ENCODE data around the gene STK32A.

Gene STK32A

GRCh38 chr5:147415651-147416050, 180.8 kb downstream of the STK32A start:
- H3K36me3 ChIP-seq (ENCODE audit: insufficient read depth, low read length), result no peaks in the 10 kb centered on the region
- no peaks in the 10 kb centered on the region for H3K4me1 ChIP-seq (ENCODE audit: insufficient read depth, low read length)
- H3K27ac ChIP-seq (ENCODE audit: low read length), result no peak overlapping the region
- H4K20me1 ChIP-seq (ENCODE audit: insufficient read depth, low read length), result no peaks in the 10 kb centered on the region
- H3K4me2 ChIP-seq (ENCODE audit: insufficient read depth, low read length), result no peak overlapping the region
- H3K9me3 ChIP-seq (ENCODE audit: insufficient read depth, low read length, severe bottlenecking), result no peaks in the 10 kb centered on the region
- H2AFZ ChIP-seq (ENCODE audit: low read depth, low read length), result no peak overlapping the region
- no peak overlapping the region for H3K9ac ChIP-seq (ENCODE audit: low read depth, low read length)
- no peaks in the 10 kb centered on the region for H3K79me2 ChIP-seq (ENCODE audit: insufficient read depth, low read length)
- no peak overlapping the region for H3K4me3 ChIP-seq (ENCODE audit: low read depth in 1 of 2, low read length in 2 of 2)
- no peaks in the 10 kb centered on the region for H3K27me3 ChIP-seq (ENCODE audit: insufficient read depth, low read length, poor library complexity)
- no peak for DNase-seq
- no peak for TF ChIP-seq EZH2 (IDR thresholded peaks at IDR 0.05; ENCODE audit: borderline replicate concordance, low read depth, low read length, severe bottlenecking)
- TF ChIP-seq, protein P1, sequence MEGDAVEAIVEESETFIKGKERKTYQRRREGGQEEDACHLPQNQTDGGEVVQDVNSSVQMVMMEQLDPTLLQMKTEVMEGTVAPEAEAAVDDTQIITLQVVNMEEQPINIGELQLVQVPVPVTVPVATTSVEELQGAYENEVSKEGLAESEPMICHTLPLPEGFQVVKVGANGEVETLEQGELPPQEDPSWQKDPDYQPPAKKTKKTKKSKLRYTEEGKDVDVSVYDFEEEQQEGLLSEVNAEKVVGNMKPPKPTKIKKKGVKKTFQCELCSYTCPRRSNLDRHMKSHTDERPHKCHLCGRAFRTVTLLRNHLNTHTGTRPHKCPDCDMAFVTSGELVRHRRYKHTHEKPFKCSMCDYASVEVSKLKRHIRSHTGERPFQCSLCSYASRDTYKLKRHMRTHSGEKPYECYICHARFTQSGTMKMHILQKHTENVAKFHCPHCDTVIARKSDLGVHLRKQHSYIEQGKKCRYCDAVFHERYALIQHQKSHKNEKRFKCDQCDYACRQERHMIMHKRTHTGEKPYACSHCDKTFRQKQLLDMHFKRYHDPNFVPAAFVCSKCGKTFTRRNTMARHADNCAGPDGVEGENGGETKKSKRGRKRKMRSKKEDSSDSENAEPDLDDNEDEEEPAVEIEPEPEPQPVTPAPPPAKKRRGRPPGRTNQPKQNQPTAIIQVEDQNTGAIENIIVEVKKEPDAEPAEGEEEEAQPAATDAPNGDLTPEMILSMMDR (IDR thresholded peaks at IDR 0.05; ENCODE audit: borderline replicate concordance, extremely low read depth, low read length, poor library complexity, severe bottlenecking), result no peak
- no peak for ATAC-seq (ENCODE audit: insufficient read depth, low read depth)

- no peaks in the 10 kb centered on the region for H3K36me3 ChIP-seq (ENCODE audit: insufficient read depth, low read length)
- no peak overlapping the region for H2AFZ ChIP-seq (ENCODE audit: low read depth, low read length)
- DNase-seq (no peak), ATAC-seq (ENCODE audit: insufficient read depth, low read depth) (no peak)
- H3K9me3 ChIP-seq (ENCODE audit: insufficient read depth, low read length, severe bottlenecking), result no peaks in the 10 kb centered on the region
- H3K4me2 ChIP-seq (ENCODE audit: insufficient read depth, low read length), result no peak overlapping the region
- no peaks in the 10 kb centered on the region for H3K79me2 ChIP-seq (ENCODE audit: insufficient read depth, low read length)
- no peaks in the 10 kb centered on the region for H3K27me3 ChIP-seq (ENCODE audit: insufficient read depth, low read length, poor library complexity)
- no peak overlapping the region for H3K4me3 ChIP-seq (ENCODE audit: low read depth in 1 of 2, low read length in 2 of 2)
- TF ChIP-seq, protein P1 (IDR thresholded peaks at IDR 0.05; ENCODE audit: borderline replicate concordance, extremely low read depth, low read length, poor library complexity, severe bottlenecking), result no peak
- TF ChIP-seq EZH2 (IDR thresholded peaks at IDR 0.05; ENCODE audit: borderline replicate concordance, low read depth, low read length, severe bottlenecking), result no peak
- H3K27ac ChIP-seq (ENCODE audit: low read length), result no peak overlapping the region
- no peak overlapping the region for H3K9ac ChIP-seq (ENCODE audit: low read depth, low read length)
- H4K20me1 ChIP-seq (ENCODE audit: insufficient read depth, low read length), result no peaks in the 10 kb centered on the region
- no peaks in the 10 kb centered on the region for H3K4me1 ChIP-seq (ENCODE audit: insufficient read depth, low read length)
These were observed 182.4 kb downstream of the STK32A start for GRCh38 chr5:147417135-147417813.

GRCh38 chr5:147418613-147419012, 183.8 kb downstream of the STK32A start:
- Histone ChIP-seq H3K9me3 (ENCODE audit: insufficient read depth, low read length, severe bottlenecking) (no peaks in the 10 kb centered on the region), H3K79me2 (ENCODE audit: insufficient read depth, low read length) (no peaks in the 10 kb centered on the region), H2AFZ (ENCODE audit: low read depth, low read length) (no peak overlapping the region), H3K4me2 (ENCODE audit: insufficient read depth, low read length) (no peak overlapping the region), H3K4me3 (ENCODE audit: low read depth in 1 of 2, low read length in 2 of 2) (no peak overlapping the region), H3K27ac (ENCODE audit: low read length) (no peak overlapping the region), H4K20me1 (ENCODE audit: insufficient read depth, low read length) (no peaks in the 10 kb centered on the region), H3K27me3 (ENCODE audit: insufficient read depth, low read length, poor library complexity) (no peaks in the 10 kb centered on the region), H3K9ac (ENCODE audit: low read depth, low read length) (no peak overlapping the region), H3K4me1 (ENCODE audit: insufficient read depth, low read length) (no peaks in the 10 kb centered on the region), H3K36me3 (ENCODE audit: insufficient read depth, low read length) (no peaks in the 10 kb centered on the region)
- DNase-seq (no peak), ATAC-seq (ENCODE audit: insufficient read depth, low read depth) (no peak)
- TF ChIP-seq, protein P1 (IDR thresholded peaks at IDR 0.05; ENCODE audit: borderline replicate concordance, extremely low read depth, low read length, poor library complexity, severe bottlenecking), result no peak
- TF ChIP-seq EZH2 (IDR thresholded peaks at IDR 0.05; ENCODE audit: borderline replicate concordance, low read depth, low read length, severe bottlenecking), result no peak

All from DND-41 (cell line).